Measurements from ENCODE around the gene ELK1.

DNA sequence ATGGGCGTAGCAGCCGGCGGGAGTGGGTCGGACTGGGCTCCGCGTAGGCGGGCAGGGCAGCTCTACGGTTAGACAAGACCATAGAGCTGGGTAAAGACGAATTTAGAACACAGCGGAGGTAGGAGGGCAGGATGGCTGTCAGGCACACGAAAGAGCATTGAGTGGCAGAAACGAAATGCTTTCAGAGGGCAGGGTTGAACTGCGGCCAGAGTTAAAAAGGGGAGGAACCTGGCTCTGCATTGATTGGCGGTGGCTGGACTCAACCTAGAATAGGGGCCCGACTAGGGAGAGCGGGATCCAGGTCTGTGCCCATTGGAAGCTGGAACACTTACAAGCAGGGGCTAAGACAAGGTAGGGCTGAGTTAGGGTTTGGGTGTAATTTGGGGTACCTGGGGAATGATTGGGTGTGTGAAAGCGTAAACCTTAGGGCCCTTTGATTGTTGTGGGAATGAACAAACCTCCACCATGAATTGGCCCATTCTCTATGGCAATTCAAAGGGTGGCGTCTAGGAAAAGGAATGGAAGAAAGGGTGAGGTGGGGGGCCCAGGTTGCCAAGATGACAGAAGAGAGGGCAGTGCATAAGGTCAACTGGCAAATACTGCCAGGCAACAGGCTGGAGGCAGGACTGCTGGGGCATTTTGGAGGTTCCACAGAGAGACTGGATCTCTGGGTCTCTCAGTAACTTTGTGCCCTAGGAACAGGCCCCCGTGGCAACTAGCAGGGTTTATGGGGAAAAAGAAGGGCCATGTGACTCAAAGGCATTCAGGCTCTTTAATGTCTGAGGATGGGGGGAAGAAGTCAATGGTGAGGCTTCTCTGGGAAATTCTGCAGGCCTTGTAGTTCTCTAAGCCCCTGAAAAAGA is 911 bp upstream of the ELK1 start:
- TF ChIP-seq POLR2A (IDR thresholded peaks at IDR 0.05; ENCODE audit: low read depth, low read length) (no peak), ZBED1 (IDR thresholded peaks at IDR 0.05; ENCODE audit: borderline replicate concordance) (no peak), CREM (IDR thresholded peaks at IDR 0.05; ENCODE audit: low read depth) (no peak), TBL1XR1 (IDR thresholded peaks at IDR 0.05; ENCODE audit: low read depth, low read length) (no peak), FOXK2 (IDR thresholded peaks at IDR 0.05) (0 out of 2 replicates have a peak, but pooled peaks have one; percentile 8)
- TF ChIP-seq, protein P1, sequence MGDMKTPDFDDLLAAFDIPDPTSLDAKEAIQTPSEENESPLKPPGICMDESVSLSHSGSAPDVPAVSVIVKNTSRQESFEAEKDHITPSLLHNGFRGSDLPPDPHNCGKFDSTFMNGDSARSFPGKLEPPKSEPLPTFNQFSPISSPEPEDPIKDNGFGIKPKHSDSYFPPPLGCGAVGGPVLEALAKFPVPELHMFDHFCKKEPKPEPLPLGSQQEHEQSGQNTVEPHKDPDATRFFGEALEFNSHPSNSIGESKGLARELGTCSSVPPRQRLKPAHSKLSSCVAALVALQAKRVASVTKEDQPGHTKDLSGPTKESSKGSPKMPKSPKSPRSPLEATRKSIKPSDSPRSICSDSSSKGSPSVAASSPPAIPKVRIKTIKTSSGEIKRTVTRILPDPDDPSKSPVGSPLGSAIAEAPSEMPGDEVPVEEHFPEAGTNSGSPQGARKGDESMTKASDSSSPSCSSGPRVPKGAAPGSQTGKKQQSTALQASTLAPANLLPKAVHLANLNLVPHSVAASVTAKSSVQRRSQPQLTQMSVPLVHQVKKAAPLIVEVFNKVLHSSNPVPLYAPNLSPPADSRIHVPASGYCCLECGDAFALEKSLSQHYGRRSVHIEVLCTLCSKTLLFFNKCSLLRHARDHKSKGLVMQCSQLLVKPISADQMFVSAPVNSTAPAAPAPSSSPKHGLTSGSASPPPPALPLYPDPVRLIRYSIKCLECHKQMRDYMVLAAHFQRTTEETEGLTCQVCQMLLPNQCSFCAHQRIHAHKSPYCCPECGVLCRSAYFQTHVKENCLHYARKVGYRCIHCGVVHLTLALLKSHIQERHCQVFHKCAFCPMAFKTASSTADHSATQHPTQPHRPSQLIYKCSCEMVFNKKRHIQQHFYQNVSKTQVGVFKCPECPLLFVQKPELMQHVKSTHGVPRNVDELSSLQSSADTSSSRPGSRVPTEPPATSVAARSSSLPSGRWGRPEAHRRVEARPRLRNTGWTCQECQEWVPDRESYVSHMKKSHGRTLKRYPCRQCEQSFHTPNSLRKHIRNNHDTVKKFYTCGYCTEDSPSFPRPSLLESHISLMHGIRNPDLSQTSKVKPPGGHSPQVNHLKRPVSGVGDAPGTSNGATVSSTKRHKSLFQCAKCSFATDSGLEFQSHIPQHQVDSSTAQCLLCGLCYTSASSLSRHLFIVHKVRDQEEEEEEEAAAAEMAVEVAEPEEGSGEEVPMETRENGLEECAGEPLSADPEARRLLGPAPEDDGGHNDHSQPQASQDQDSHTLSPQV (IDR thresholded peaks at IDR 0.05) = no peak
- TF ChIP-seq, protein P2, sequence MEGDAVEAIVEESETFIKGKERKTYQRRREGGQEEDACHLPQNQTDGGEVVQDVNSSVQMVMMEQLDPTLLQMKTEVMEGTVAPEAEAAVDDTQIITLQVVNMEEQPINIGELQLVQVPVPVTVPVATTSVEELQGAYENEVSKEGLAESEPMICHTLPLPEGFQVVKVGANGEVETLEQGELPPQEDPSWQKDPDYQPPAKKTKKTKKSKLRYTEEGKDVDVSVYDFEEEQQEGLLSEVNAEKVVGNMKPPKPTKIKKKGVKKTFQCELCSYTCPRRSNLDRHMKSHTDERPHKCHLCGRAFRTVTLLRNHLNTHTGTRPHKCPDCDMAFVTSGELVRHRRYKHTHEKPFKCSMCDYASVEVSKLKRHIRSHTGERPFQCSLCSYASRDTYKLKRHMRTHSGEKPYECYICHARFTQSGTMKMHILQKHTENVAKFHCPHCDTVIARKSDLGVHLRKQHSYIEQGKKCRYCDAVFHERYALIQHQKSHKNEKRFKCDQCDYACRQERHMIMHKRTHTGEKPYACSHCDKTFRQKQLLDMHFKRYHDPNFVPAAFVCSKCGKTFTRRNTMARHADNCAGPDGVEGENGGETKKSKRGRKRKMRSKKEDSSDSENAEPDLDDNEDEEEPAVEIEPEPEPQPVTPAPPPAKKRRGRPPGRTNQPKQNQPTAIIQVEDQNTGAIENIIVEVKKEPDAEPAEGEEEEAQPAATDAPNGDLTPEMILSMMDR (IDR thresholded peaks at IDR 0.05 in 2 of 3, conservative IDR thresholded peaks at IDR 0.05 in 1 of 3; ENCODE audit: control insufficient read depth in 2 of 3, extremely low read depth in 1 of 3, insufficient read depth in 1 of 3, low read depth in 3 of 3, low read length in 3 of 3) = no peak
